Right lobe of liver (tissue), 6 donors: ENCODE results near the gene TNP1. TPM values are rescaled to one million over a fixed set of nuclear protein-coding genes. Genes with fewer than 3 reads are reported as not detected.

Experiments used
- ATAC-seq, 4 donors: fragments of 200-7000 bp; cut with Tn5 transposase; one replicate each; pipeline ENCODE4 v1.9.1; 2020; ENCODE audit warnings: mild to moderate bottlenecking in 4 of 4, moderate library complexity in 4 of 4
- DNase-seq, 3 donors: peaks; one replicate each; pipeline ENCODE4 v3.0.0-alpha.2; 2020
- H3K27ac ChIP-seq, 3 donors: fragments of 200-600 bp; one replicate each; pipeline ENCODE4 v1.8.0; 2022
- H3K27me3 ChIP-seq, 2 donors: fragments of 200-600 bp; one replicate each; pipeline ENCODE4 v1.8.0; 2022
- H3K36me3 ChIP-seq, 4 donors: fragments of 200-600 bp; sonication (generic) in 1 of 4; one replicate each; pipeline versions ENCODE4 v1.5.1 to v1.8.0; 2017 to 2022; ENCODE audit warnings: control low read depth in 1 of 4
- H3K4me1 ChIP-seq, 4 donors: fragments of 200-600 bp; sonication (generic) in 1 of 4; one replicate each; pipeline versions ENCODE4 v1.5.1 to v1.8.0; 2017 to 2022; ENCODE audit warnings: control low read depth in 1 of 4
- H3K4me3 ChIP-seq, 3 donors: fragments of 200-600 bp; one replicate each; pipeline ENCODE4 v1.8.0; 2022
- H3K9me3 ChIP-seq, 4 donors: fragments of 200-600 bp; sonication (generic) in 1 of 4; one replicate each; pipeline versions ENCODE4 v1.5.1 to v1.8.0; 2017 to 2022; ENCODE audit warnings: control low read depth in 1 of 4
- POLR2A ChIP-seq: fragments of 450-650 bp; IDR thresholded peaks from one replicate; pipeline ENCODE4 v1.6.1; 2017; ENCODE audit warnings: antibody characterized with exemption, mild to moderate bottlenecking
- WGBS: methylation state at CpG from one replicate; pipeline ENCODE4 v1.1.6; 2018; ENCODE audit warnings: low coverage, low lambda C conversion rate; ENCODE audit not compliant: insufficient coverage; ENCODE audit errors: missing lambda C conversion rate; 5-methylcytosine and 5-hydroxymethylcytosine counted together
- intact Hi-C, 2 donors: fragments of 100-400 bp; cut with DNase I; formaldehyde crosslinking; loops; one replicate each; pipeline versions ENCODE4 v1.11.2 to v1.14.1; 2022
- total RNA-seq, 6 experiments: library from RNA; depleted of rRNA in 2 of 6; stranded (reverse); fragments of >200 nt in 2 of 6; fragmentation: NEBNext Ultra II Directional in 3 of 6; extraction: Animal tissue kit (Norgen Biotek cat#: 25700) in 3 of 6; gene quantifications; one replicate each; pipeline versions ENCODE4 v1.1.0 to v1.2.4, GENCODE V29; 2016 to 2023
- TF ChIP-seq, protein P1 (sequence below), 4 donors: fragments of 200-600 bp in 3 of 4; fragments of 450-650 bp in 1 of 4; IDR thresholded peaks; one replicate each; pipeline versions ENCODE4 v1.5.1 to v1.8.0; 2016 to 2022; ENCODE audit warnings: antibody characterized with exemption in 4 of 4, mild to moderate bottlenecking in 2 of 4
- donor health status: DM: no; HTN: yes; CAD: no.
- donor health status: DM: no; HTN: no; CAD: no.
- donor health status: DM: no; HTN: no; CAD: no.
- donor health status: DM: no; HTN: yes; CAD: no.
- donor health status: DM: no; HTN: yes; CAD: no.

Gene TNP1
- total RNA-seq, 6 experiments from 2014 or later = not detected

GRCh38 chr2:216871333-216871934 is 11.6 kb upstream of the TNP1 start:
- DNase-seq (no peak), ATAC-seq (peak; percentile 93 to 97 (median 94))
- H3K9me3 ChIP-seq = no peaks in the 10 kb centered on the region
- H3K4me1 ChIP-seq = peaks cover 0 to 25% (median 12%) of the 10 kb centered on the region in 4 donors
- H3K36me3 ChIP-seq = no peaks in the 10 kb centered on the region
- peak overlapping the region; percentile 47 to 77 (median 74) for H3K27ac ChIP-seq
- H3K27me3 ChIP-seq = no peaks in the 10 kb centered on the region
- intact Hi-C loops = no loop called here
- no peak for TF ChIP-seq POLR2A
- TF ChIP-seq, protein P1, sequence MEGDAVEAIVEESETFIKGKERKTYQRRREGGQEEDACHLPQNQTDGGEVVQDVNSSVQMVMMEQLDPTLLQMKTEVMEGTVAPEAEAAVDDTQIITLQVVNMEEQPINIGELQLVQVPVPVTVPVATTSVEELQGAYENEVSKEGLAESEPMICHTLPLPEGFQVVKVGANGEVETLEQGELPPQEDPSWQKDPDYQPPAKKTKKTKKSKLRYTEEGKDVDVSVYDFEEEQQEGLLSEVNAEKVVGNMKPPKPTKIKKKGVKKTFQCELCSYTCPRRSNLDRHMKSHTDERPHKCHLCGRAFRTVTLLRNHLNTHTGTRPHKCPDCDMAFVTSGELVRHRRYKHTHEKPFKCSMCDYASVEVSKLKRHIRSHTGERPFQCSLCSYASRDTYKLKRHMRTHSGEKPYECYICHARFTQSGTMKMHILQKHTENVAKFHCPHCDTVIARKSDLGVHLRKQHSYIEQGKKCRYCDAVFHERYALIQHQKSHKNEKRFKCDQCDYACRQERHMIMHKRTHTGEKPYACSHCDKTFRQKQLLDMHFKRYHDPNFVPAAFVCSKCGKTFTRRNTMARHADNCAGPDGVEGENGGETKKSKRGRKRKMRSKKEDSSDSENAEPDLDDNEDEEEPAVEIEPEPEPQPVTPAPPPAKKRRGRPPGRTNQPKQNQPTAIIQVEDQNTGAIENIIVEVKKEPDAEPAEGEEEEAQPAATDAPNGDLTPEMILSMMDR (IDR thresholded peaks at IDR 0.05) = no peak
- no peak overlapping the region for H3K4me3 ChIP-seq
- WGBS = 24% methylated on average over 4 of the region's 4 CpGs

DNA sequence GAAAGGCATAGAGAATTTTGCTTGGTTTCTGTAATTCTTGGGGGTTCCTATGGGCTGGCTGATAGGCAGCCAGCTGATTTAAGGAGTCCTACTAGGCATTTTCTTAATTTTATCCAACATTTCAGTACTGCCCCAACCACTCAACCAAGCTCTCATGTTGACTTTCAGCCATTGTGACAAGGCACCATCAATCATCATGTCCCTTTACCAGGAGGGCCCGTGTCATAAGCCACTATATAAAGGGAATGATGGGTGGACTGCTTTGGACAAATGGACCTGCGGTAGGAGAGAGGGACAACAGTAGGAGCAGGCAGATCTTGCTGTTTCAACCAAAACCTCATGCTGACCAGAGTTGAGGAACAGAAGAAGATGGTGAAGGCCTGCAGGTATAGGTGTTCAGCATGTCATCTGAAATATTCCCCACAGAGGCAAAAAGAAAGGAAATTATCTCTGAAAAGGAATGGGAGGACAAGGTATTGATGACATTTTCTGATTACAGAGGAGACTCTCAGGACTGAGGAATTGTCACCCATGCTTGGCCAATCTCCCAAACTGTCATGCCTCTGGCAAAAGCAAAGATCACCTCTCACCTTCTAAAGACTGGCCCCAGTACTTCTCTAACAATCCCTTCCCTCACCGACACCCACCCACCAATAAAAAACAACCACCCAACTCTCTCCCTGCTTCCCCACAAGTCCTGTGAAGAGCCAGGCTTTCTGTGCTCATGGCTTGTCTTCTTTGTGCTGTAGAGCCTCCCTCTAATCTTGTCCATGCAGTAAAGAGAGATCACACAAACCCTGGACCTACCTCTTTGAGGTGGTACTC is 10.9 kb upstream of the TNP1 start:
- no peaks in the 10 kb centered on the region for H3K9me3 ChIP-seq
- 71% methylated on average over 3 of the region's 3 CpGs for WGBS
- no peak overlapping the region for H3K4me3 ChIP-seq
- intact Hi-C loops = no loop called here
- H3K4me1 ChIP-seq = peaks cover 0 to 25% (median 12%) of the 10 kb centered on the region in 4 donors
- TF ChIP-seq, protein P1 (IDR thresholded peaks at IDR 0.05) = no peak
- no peak for TF ChIP-seq POLR2A
- H3K27me3 ChIP-seq = no peaks in the 10 kb centered on the region
- ATAC-seq (peak; percentile 43 to 58 (median 54)), DNase-seq (no peak)
- no peaks in the 10 kb centered on the region for H3K36me3 ChIP-seq
- peak overlapping the region; percentile 47 to 77 (median 74) for H3K27ac ChIP-seq

DNA sequence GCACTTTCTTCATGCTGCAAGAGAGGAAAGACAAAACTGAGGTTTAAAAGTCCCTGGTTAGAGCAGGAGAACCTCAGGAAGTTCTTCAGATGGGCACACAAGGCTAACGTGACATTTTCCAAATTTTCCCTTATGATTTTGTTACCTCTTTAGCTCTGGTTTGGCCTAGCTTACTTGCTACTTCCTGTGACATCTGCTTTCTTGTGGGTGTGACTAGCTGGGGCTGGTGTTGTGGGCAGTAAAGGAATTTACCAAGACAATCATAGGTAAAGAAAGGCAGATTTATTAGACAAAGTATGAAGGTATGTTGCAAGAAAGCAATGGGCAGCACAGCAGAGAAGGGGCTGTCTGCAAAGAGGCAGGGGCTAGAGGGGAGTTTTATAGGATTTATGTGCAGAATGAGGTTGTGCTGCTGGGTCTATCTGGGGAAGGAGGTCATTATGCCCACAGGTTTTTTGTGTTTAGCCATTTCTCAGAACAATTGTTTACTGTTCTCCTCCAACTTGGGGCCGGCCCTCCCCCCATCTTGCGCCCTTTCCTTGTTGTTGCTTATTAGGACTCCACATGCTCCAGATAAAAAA is 6.7 kb upstream of the TNP1 start:
- DNase-seq (no peak), ATAC-seq (no peak)
- H3K4me3 ChIP-seq = no peak overlapping the region
- H3K27ac ChIP-seq = no peak overlapping the region
- no peaks in the 10 kb centered on the region for H3K9me3 ChIP-seq
- TF ChIP-seq, protein P1 (IDR thresholded peaks at IDR 0.05) = no peak
- no peak for TF ChIP-seq POLR2A
- intact Hi-C loops = no loop called here
- H3K4me1 ChIP-seq = peaks cover 0 to 11% (median 6%) of the 10 kb centered on the region in 4 donors
- H3K27me3 ChIP-seq = no peaks in the 10 kb centered on the region
- WGBS = 77% methylated on average over 3 of the region's 3 CpGs
- no peaks in the 10 kb centered on the region for H3K36me3 ChIP-seq

- Histone ChIP-seq H3K36me3 (no peaks in the 10 kb centered on the region), H3K9me3 (no peaks in the 10 kb centered on the region), H3K4me3 (no peak overlapping the region), H3K27ac (no peak overlapping the region), H3K4me1 (peaks cover 0 to 2% (median under 1%) of the 10 kb centered on the region in 4 donors), H3K27me3 (no peaks in the 10 kb centered on the region)
- DNase-seq (no peak), ATAC-seq (peak in 1 of 4 donors; percentile 36)
- intact Hi-C loops = no loop called here
- 89% methylated on average over 3 of the region's 3 CpGs for WGBS
- TF ChIP-seq, protein P1 (IDR thresholded peaks at IDR 0.05) = no peak
- no peak for TF ChIP-seq POLR2A
Measured at GRCh38 chr2:216865658-216866057, 5.8 kb upstream of the TNP1 start.
